Thyroid gland (tissue), 4 donors: ENCODE data around the gene KISS1R. TPM values are rescaled to one million over a fixed set of nuclear protein-coding genes. Genes with fewer than 3 reads are reported as not detected.

ENCODE experiments used
- DNase-seq, 2 donors: peaks; one replicate each; pipeline ENCODE4 v3.0.0-alpha.2; 2019
- H3K27ac ChIP-seq, 3 donors: fragments of 200-600 bp; sonication (generic); 1 replicate in 2 of 3; 2 replicates in 1 of 3; pipeline ENCODE4 v1.5.1; 2016 to 2019; ENCODE audit warnings: mild to moderate bottlenecking in 1 of 3, moderate library complexity in 1 of 3
- H3K27me3 ChIP-seq: fragments of 200-600 bp; sonication (generic); one replicate; pipeline ENCODE4 v1.5.1; 2019
- H3K36me3 ChIP-seq, 2 donors: fragments of 200-600 bp; sonication (generic); one replicate each; pipeline ENCODE4 v1.5.1; 2016 to 2019
- H3K4me1 ChIP-seq, 2 donors: fragments of 200-600 bp; sonication (generic); one replicate each; pipeline ENCODE4 v1.5.1; 2017 to 2019
- H3K4me3 ChIP-seq, 3 donors: fragments of 200-600 bp; sonication (generic); replicated peaks in 1 of 3; 1 replicate in 2 of 3; 2 replicates in 1 of 3; pipeline ENCODE4 v1.5.1; 2016; ENCODE audit warnings: mild to moderate bottlenecking in 1 of 3
- H3K9me3 ChIP-seq: fragments of 200-600 bp; sonication (generic); one replicate; pipeline ENCODE4 v1.5.1; 2017
- CTCF ChIP-seq, 6 experiments: fragments of 200-600 bp in 3 of 6; fragments of 450-650 bp in 3 of 6; sonication (generic) in 3 of 6; IDR thresholded peaks; one replicate each; pipeline ENCODE4 v1.5.1; 2016 to 2019; ENCODE audit warnings: antibody characterized with exemption in 6 of 6, mild to moderate bottlenecking in 2 of 6, inconsistent platforms in 1 of 6, moderate library complexity in 1 of 6
- POLR2A ChIP-seq, 2 donors: fragments of 450-650 bp; IDR thresholded peaks; one replicate each; pipeline ENCODE4 v1.6.1; 2017; ENCODE audit warnings: antibody characterized with exemption in 2 of 2, mild to moderate bottlenecking in 2 of 2, moderate library complexity in 1 of 2
- WGBS, 2 donors: methylation state at CpG; one replicate each; pipeline ENCODE4 v1.1.5; 2017; 5-methylcytosine and 5-hydroxymethylcytosine counted together
- intact Hi-C: fragments of 100-400 bp; cut with DNase I; formaldehyde crosslinking; loops from one replicate; pipeline ENCODE4 v1.15.1; 2023
- total RNA-seq, 4 donors: library from RNA; depleted of rRNA; stranded (reverse); fragments of >200 nt; gene quantifications; one replicate each; pipeline ENCODE4 v1.2.3, GENCODE V29; 2016

Gene KISS1R
- total RNA-seq, 4 donors from 2014 or later = not detected

GRCh38 chr19:934197-934840 is 17.2 kb downstream of the KISS1R start:
- no peak overlapping the region for H3K4me3 ChIP-seq
- H3K27me3 ChIP-seq = no peaks in the 10 kb centered on the region
- peak overlapping the region; percentile 74 to 76 (median 76) for H3K27ac ChIP-seq
- DNase-seq = no peak
- no peaks in the 10 kb centered on the region for H3K9me3 ChIP-seq
- no peak for TF ChIP-seq POLR2A (IDR thresholded peaks at IDR 0.05)
- no peaks in the 10 kb centered on the region for H3K36me3 ChIP-seq
- H3K4me1 ChIP-seq = peaks cover 16 to 20% of the 10 kb centered on the region in 2 donors
- whole genome bisulfite sequencing, 2 donors = 74 to 78% methylated on average over 21 to 26 of the region's 29 CpGs
- intact Hi-C loops = no loop called here

- Histone ChIP-seq H3K4me3 (no peak overlapping the region), H3K27ac (peak overlapping the region; percentile 75 to 76 (median 76)), H3K27me3 (no peaks in the 10 kb centered on the region), H3K36me3 (no peaks in the 10 kb centered on the region), H3K9me3 (no peaks in the 10 kb centered on the region), H3K4me1 (peaks cover 16 to 20% of the 10 kb centered on the region in 2 donors)
- WGBS, 2 donors = 8 to 41% methylated on average over 6 to 17 of the region's 31 CpGs
- TF ChIP-seq POLR2A (IDR thresholded peaks at IDR 0.05) = peak in 1 of 2 donors; percentile 43
- TF ChIP-seq CTCF (IDR thresholded peaks at IDR 0.05) = peak in 1 of 6 experiments; percentile 15
- peak; percentile 99 for DNase-seq
- intact Hi-C loops = no loop called here
Observed at GRCh38 chr19:934865-935479, 17.8 kb downstream of the KISS1R start.

- Histone ChIP-seq H3K27ac (no peak overlapping the region), H3K27me3 (no peaks in the 10 kb centered on the region), H3K9me3 (no peaks in the 10 kb centered on the region), H3K4me3 (no peak overlapping the region), H3K4me1 (peaks cover 21 to 30% of the 10 kb centered on the region in 2 donors), H3K36me3 (no peaks in the 10 kb centered on the region)
- no peak for DNase-seq
- TF ChIP-seq CTCF (IDR thresholded peaks at IDR 0.05) (no peak), POLR2A (IDR thresholded peaks at IDR 0.05) (no peak)
- WGBS, 2 donors = 97 to 98% methylated on average over 10 of the region's 10 CpGs
- intact Hi-C loops = no loop called here
Observed at GRCh38 chr19:936175-936546, 19.0 kb downstream of the KISS1R start.

GRCh38 chr19:937259-937694 is 20.1 kb downstream of the KISS1R start:
- no peaks in the 10 kb centered on the region for H3K27me3 ChIP-seq
- intact Hi-C loops = no loop called here
- 87 to 96% methylated on average over 16 of the region's 16 CpGs for whole genome bisulfite sequencing, 2 donors
- TF ChIP-seq POLR2A (IDR thresholded peaks at IDR 0.05) = no peak
- no peak for TF ChIP-seq CTCF (IDR thresholded peaks at IDR 0.05)
- no peak overlapping the region for H3K4me3 ChIP-seq
- no peaks in the 10 kb centered on the region for H3K9me3 ChIP-seq
- no peak for DNase-seq
- no peak overlapping the region for H3K27ac ChIP-seq
- H3K36me3 ChIP-seq = no peaks in the 10 kb centered on the region
- peaks cover 23 to 35% of the 10 kb centered on the region in 2 donors for H3K4me1 ChIP-seq

GRCh38 chr19:938233-938923 is 21.2 kb downstream of the KISS1R start:
- Histone ChIP-seq H3K4me3 (no peak overlapping the region), H3K4me1 (peaks cover 23 to 35% of the 10 kb centered on the region in 2 donors), H3K36me3 (no peaks in the 10 kb centered on the region), H3K9me3 (no peaks in the 10 kb centered on the region), H3K27me3 (no peaks in the 10 kb centered on the region), H3K27ac (no peak overlapping the region)
- intact Hi-C loops = no loop called here
- WGBS, 2 donors = 92 to 96% methylated on average over 22 to 23 of the region's 23 CpGs
- TF ChIP-seq CTCF (IDR thresholded peaks at IDR 0.05) (no peak), POLR2A (IDR thresholded peaks at IDR 0.05) (no peak)
- DNase-seq = no peak
